Measurements from ENCODE around the gene HAUS3. TPM values are rescaled to one million over a fixed set of nuclear protein-coding genes. Genes with fewer than 3 reads are reported as not detected.

The HAUS3 gene
- total and polyA plus RNA-seq, 2 of the 13 experiments (the other 11 are each of a cell fraction or from before 2014, with no cell fraction given): 3.9 to 12.6 TPM

DNA sequence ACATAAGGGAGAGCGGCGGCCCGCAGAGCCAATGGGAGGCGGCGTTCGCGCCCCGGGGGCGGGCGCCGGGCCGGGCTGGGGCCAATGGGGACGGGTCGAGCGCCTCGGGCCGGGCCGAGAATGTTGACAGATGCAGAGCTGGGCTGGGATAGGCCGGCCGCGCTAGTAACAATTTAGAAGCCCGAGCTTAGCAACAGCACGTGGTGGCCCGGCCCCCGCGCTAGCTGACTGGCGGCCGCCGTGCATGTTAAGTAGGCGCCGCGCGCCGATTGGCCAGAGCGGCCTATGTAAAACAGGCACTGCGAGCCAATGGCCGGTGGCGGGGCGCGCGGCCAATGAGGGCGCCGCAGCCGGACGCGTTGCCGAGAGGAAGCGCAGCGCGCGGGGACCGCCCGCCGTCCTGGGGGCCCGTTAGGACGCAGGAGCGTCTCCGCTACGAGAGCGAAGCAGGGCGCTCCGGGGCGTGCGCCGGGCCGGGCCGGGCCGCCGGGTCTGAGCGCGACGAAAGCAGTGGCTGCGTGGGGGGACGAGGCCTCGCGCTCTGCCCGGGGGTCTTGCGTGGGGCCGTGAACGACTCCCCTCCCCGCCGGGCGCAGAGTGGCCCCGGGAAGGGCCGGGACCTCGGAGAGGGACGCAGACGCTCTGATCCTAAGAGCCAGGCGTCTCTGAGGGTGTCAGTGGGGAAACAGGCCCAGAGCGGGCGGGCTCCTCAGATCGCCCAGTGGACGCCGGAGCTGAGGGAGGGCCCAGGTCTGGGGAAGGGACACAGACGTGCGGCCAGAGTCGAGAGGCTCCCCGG, 20.4 kb upstream of the HAUS3 start (continued):
- TF ChIP-seq, protein P1, sequence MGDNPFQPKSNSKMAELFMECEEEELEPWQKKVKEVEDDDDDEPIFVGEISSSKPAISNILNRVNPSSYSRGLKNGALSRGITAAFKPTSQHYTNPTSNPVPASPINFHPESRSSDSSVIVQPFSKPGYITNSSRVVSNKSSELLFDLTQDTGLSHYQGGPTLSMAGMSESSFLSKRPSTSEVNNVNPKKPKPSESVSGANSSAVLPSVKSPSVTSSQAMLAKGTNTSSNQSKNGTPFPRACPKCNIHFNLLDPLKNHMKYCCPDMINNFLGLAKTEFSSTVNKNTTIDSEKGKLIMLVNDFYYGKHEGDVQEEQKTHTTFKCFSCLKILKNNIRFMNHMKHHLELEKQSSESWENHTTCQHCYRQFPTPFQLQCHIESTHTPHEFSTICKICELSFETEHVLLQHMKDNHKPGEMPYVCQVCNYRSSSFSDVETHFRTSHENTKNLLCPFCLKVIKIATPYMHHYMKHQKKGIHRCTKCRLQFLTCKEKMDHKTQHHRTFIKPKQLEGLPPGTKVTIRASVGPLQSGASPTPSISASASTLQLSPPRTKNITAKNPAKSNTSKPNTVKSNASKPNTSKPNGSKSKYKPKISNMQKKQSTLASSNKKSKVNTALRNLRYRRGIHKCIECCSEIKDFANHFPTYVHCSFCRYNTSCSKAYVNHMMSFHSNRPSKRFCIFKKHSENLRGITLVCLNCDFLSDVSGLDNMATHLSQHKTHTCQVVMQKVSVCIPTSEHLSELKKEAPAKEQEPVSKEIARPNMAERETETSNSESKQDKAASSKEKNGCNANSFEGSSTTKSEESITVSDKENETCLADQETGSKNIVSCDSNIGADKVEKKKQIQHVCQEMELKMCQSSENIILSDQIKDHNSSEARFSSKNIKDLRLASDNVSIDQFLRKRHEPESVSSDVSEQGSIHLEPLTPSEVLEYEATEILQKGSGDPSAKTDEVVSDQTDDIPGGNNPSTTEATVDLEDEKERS (CRISPR knock-in tag; IDR thresholded peaks at IDR 0.05): no peak
- TF ChIP-seq NKX3-1 (CRISPR knock-in tag; IDR thresholded peaks at IDR 0.05) (0 out of 2 replicates have a peak, but pooled peaks have one; percentile 61), ZKSCAN8 (CRISPR knock-in tag; IDR thresholded peaks at IDR 0.05; ENCODE audit: borderline replicate concordance) (no peak), HMG20A (CRISPR knock-in tag; IDR thresholded peaks at IDR 0.05; ENCODE audit: borderline replicate concordance) (no peak), HMG20B (CRISPR knock-in tag; conservative IDR thresholded peaks at IDR 0.05) (no peak), NR2F2 (IDR thresholded peaks at IDR 0.05; ENCODE audit: borderline replicate concordance, low read depth) (no peak; the same call in 1 of the 2 replicates), ZMYM3 (CRISPR knock-in tag; IDR thresholded peaks at IDR 0.05) (no peak), ADNP (CRISPR knock-in tag; IDR thresholded peaks at IDR 0.05) (no peak), MEIS1 (CRISPR knock-in tag; IDR thresholded peaks at IDR 0.05; ENCODE audit: borderline replicate concordance) (peak; percentile 84), ZNF790 (CRISPR knock-in tag; IDR thresholded peaks at IDR 0.05; ENCODE audit: borderline replicate concordance) (0 out of 2 replicates have a peak, but pooled peaks have one; percentile 4), ZNF687 (CRISPR knock-in tag; IDR thresholded peaks at IDR 0.05) (peak; percentile 95), ZFP90 (CRISPR knock-in tag; IDR thresholded peaks at IDR 0.05; ENCODE audit: borderline replicate concordance) (no peak; the same call in 1 of the 2 replicates)
- TF ChIP-seq, protein P2, sequence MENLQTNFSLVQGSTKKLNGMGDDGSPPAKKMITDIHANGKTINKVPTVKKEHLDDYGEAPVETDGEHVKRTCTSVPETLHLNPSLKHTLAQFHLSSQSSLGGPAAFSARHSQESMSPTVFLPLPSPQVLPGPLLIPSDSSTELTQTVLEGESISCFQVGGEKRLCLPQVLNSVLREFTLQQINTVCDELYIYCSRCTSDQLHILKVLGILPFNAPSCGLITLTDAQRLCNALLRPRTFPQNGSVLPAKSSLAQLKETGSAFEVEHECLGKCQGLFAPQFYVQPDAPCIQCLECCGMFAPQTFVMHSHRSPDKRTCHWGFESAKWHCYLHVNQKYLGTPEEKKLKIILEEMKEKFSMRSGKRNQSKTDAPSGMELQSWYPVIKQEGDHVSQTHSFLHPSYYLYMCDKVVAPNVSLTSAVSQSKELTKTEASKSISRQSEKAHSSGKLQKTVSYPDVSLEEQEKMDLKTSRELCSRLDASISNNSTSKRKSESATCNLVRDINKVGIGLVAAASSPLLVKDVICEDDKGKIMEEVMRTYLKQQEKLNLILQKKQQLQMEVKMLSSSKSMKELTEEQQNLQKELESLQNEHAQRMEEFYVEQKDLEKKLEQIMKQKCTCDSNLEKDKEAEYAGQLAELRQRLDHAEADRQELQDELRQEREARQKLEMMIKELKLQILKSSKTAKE (CRISPR knock-in tag; IDR thresholded peaks at IDR 0.05; ENCODE audit: borderline replicate concordance): no peak
- TF ChIP-seq, protein P3, sequence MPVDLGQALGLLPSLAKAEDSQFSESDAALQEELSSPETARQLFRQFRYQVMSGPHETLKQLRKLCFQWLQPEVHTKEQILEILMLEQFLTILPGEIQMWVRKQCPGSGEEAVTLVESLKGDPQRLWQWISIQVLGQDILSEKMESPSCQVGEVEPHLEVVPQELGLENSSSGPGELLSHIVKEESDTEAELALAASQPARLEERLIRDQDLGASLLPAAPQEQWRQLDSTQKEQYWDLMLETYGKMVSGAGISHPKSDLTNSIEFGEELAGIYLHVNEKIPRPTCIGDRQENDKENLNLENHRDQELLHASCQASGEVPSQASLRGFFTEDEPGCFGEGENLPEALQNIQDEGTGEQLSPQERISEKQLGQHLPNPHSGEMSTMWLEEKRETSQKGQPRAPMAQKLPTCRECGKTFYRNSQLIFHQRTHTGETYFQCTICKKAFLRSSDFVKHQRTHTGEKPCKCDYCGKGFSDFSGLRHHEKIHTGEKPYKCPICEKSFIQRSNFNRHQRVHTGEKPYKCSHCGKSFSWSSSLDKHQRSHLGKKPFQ (CRISPR knock-in tag; IDR thresholded peaks at IDR 0.05; ENCODE audit: insufficient replicate concordance): no peak

All from HepG2 (cell line).